Stimulated activated memory B cell treated with anti-CD40 and anti-IgM and Interleukin-4, amounts not matched to agents 10 μg/mL and 1 μg/mL and 100 μg/mL, for 72 hours (primary cell): ENCODE measurements around the gene SLC25A39.
"Not testable (repeated sequence)": the region's sequence is repeated elsewhere in the genome, so short reads cannot be mapped to it uniquely, and the experiment has no call there.

Source experiments
- ATAC-seq: fragments of 150-1000 bp; cut with Tn5 transposase; 2 replicates; pipeline ENCODE4 v1.10.0; 2021
- H3K27ac Mint-ChIP-seq: one replicate; pipeline ENCODE4 v1.8.0; 2022; ENCODE audit warnings: mild to moderate bottlenecking, mixed read lengths
- H3K27me3 Mint-ChIP-seq: one replicate; pipeline ENCODE4 v1.8.0; 2022; ENCODE audit warnings: mixed read lengths
- H3K36me3 Mint-ChIP-seq: one replicate; pipeline ENCODE4 v1.8.0; 2022; ENCODE audit warnings: mixed read lengths
- H3K4me1 Mint-ChIP-seq: one replicate; pipeline ENCODE4 v1.8.0; 2022; ENCODE audit warnings: mixed read lengths
- H3K4me3 Mint-ChIP-seq: one replicate; pipeline ENCODE4 v1.8.0; 2022; ENCODE audit warnings: mild to moderate bottlenecking, moderate library complexity, mixed read lengths
- H3K9me3 Mint-ChIP-seq: one replicate; pipeline ENCODE4 v1.8.0; 2022; ENCODE audit warnings: mixed read lengths

Gene SLC25A39

DNA sequence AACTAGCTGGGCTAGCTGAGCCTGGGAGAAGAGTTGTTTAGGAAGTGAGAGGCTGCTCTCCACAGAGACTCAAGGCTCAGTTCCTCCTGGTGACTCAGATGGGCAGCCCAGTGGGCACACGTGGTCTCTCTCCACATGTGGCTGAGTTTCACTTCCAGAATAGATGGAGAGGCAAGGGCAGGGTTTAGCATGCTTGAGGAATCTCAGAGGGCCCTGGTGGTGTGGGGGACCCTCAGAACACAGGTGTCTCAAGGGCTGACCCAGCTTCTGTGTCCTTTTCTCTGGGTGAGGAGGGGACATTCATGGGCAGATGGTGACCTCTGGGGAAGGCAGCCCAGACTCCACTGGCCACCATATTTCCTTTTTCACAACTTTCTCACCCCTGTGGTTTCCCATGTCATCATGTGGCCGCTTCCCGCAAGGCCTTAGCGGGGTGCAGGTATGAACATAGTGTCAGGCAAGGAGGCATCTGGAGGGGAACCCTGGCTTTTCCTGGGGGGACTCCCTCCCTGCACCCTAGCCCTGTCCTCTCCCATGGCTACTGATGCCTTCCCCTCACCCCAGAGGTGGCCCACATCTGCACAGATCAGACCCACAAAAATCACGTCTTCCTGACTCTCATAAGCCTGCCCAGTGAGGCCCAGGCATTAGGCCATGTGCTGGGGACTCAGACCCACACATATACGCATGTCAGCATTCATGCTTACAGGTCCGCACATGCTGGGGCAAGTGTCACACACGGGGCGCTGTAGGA, 23.8 kb upstream of the SLC25A39 start:
- Mint-ChIP-seq H3K4me1 (peaks cover 84% of the 10 kb centered on the region), H3K9me3 (no peaks in the 10 kb centered on the region), H3K4me3 (peak overlapping the region; percentile 29), H3K27ac (peak overlapping the region; percentile 97), H3K27me3 (no peaks in the 10 kb centered on the region), H3K36me3 (peaks cover 46% of the 10 kb centered on the region)
- peak; percentile 88 for ATAC-seq

DNA sequence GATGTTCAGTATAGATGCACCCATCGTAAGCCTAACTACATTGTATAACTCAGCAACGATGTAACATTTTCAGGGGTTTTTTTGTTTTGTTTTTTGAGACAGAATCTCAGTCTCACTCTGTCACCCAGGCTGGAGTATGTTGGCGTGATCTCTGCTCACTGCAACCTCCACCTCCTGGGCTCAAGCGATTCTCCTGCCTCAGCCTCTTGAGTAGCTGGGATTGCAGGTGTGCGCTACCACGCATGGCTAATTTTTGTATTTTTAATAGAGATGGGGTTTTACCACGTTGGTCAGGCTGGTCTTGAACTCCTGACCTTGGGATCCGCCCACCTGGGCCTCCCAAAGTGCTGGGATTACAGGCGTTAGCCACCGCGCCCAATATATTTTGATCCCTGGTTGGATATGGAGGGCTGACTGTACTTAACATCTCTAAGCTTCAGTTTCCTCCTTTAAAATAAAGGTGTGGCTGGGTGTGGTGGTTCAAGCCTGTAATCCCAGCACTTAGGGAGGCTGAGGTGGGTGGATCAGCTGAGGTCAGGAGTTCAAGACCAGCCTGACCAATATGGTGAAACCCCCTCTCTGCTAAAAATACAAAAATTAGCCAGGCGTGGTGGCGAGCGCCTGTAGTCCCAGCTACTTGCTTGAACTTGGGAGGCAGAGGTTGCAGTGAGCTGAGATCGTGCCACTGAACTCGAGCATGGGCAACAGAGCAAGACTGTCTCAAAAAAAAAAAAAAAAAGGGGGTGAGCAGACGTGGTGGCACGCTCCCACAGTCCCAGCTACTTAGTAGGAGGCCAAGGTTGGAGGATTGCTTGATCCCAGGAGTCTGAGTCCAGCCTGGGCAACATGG, 22.8 kb upstream of the SLC25A39 start:
- Mint-ChIP-seq H3K27ac (peak overlapping the region; percentile 97), H3K4me1 (peaks cover 75% of the 10 kb centered on the region), H3K4me3 (peak overlapping the region; percentile 95), H3K36me3 (peaks cover 38% of the 10 kb centered on the region)
- ATAC-seq: peak; percentile 46
- not testable (repeated sequence) for H3K27me3 Mint-ChIP-seq, H3K9me3 Mint-ChIP-seq

DNA sequence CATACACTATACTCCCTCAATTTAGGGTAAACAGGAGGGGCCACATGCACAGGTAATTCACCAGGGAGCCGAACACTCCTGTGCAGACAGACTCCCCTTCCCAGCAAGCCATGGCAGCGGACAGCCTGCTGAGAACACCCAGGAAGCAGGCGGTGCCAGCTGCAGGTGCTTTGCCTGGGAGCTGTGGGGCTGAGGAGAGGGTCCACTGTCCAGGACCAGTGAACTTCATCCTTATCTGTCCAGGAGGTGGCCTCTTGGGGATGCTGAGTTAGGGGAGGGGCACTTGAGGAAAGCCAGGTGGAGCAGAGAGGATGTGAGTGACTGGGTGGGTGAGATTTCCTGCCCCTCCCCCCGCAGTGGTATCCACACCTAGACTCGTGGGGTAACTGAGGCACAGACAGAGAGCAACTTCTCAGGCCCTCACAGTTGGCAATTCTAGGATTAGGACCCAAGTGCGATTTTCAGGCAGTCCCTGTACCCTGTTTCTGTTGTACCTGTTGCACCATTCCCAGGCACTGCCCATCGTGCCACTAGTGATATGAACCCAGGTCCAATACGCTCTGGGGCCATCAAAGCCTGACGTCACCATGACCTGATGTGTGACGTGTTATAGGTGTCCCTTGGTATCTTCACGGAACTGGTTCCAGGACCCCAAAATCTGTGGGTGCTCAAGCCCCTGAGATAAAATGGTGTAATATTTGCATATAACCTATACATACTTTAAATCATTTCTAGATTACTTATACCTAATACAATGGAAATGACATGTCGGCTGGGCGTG, 21.6 kb upstream of the SLC25A39 start:
- no peaks in the 10 kb centered on the region for H3K9me3 Mint-ChIP-seq
- H3K36me3 Mint-ChIP-seq: peaks cover 27% of the 10 kb centered on the region
- ATAC-seq: no peak
- H3K27me3 Mint-ChIP-seq: no peaks in the 10 kb centered on the region
- peak overlapping the region; percentile 95 for H3K4me3 Mint-ChIP-seq
- peaks cover 64% of the 10 kb centered on the region for H3K4me1 Mint-ChIP-seq
- peak overlapping the region; percentile 97 for H3K27ac Mint-ChIP-seq

DNA sequence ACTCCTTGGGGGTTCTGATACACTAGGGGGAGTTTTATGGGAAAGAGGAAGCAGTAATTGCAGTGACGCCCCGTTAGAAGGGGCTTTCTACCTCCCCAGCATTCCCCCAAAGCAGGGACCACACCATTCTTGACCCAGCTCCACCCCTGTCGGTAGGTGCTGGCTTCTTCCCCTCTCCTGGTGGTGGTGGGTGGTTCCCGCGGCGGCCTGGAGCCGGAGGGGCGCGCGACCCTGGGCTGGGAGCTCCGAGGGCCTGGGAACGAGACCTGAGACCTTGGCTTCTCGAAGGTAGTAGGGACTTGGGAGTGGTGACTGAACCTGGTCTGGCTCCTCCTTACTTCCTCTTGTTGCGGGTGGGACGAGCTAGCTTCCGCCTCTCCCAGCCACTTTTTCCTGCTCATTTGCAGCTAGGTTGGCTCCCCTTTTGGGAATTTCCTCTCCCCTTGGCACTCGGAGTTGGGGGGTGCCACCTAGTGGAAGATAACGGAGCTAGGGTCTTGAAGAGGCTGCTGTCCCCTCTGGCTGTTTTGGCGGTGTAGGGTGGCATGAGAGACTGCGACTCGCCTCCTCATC, 20.9 kb upstream of the SLC25A39 start:
- Mint-ChIP-seq H3K36me3 (peaks cover 21% of the 10 kb centered on the region), H3K27ac (peak overlapping the region; percentile 97), H3K4me1 (peaks cover 60% of the 10 kb centered on the region), H3K4me3 (peak overlapping the region; percentile 95), H3K27me3 (no peaks in the 10 kb centered on the region), H3K9me3 (no peaks in the 10 kb centered on the region)
- ATAC-seq: peak; percentile 21

DNA sequence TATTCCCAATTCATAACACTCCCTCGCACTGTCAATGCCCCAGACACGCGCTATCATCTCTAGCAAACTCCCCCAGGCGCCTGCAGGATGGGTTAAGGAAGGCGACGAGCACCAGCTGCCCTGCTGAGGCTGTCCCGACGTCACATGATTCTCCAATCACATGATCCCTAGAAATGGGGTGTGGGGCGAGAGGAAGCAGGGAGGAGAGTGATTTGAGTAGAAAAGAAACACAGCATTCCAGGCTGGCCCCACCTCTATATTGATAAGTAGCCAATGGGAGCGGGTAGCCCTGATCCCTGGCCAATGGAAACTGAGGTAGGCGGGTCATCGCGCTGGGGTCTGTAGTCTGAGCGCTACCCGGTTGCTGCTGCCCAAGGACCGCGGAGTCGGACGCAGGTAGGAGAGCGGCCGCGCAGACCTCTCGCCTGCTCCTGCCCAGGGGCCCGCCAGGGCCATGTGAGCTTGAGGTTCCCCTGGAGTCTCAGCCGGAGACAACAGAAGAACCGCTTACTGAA, 20.4 kb upstream of the SLC25A39 start, which contains the start of gene GRN:
Gene GRN, plus strand, starts transcription at position 364 of the 515 bp plus-strand sequence. CDS start 3,863 bp downstream, outside the sequence.
- ATAC-seq: peak; percentile 83
- Mint-ChIP-seq H3K9me3 (no peaks in the 10 kb centered on the region), H3K27ac (peak within 1 kb of the TSS; percentile 97), H3K36me3 (peaks cover 17% of the 10 kb centered on the region), H3K4me3 (peak within 1 kb of the TSS; percentile 95), H3K4me1 (peaks cover 55% of the 10 kb centered on the region), H3K27me3 (no peaks in the 10 kb centered on the region)

DNA sequence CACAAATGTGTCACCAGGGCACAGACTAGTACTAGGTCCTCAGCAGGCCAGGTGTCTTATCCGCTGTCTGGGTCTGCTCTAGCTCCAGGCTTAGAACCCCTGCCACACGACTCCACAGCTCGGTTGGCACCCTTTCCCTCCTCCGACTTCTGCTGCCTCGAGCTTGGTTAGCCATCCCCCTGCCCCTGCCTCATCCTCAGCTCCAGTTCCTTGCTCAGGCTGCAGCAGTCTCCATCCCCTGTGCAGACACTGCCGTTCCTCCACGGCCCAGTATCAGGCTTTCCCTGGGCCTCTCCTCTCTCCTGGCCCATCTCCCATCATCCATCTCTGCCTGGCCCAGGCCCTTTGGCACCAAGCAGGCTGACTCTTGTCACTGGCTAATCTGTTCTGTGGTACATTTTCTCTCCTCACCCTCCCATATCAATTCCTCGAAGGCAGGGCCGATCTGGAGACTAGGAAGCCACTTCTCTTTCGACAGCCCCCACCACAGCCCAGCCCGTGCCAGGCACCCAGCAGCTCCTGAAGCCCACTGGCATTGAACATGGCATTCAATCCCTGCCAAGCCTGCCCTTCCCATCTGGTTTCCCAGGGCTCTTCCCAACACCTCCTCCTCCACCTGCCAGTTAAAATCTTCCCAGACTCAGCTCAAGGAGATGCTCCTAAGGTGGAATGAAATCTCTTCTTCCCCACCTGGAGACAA, 19.0 kb upstream of the SLC25A39 start:
- no peaks in the 10 kb centered on the region for H3K27me3 Mint-ChIP-seq
- no peaks in the 10 kb centered on the region for H3K9me3 Mint-ChIP-seq
- H3K27ac Mint-ChIP-seq: peak overlapping the region; percentile 97
- ATAC-seq: no peak
- peaks cover 43% of the 10 kb centered on the region for H3K4me1 Mint-ChIP-seq
- H3K4me3 Mint-ChIP-seq: no peak overlapping the region
- H3K36me3 Mint-ChIP-seq: peaks cover 10% of the 10 kb centered on the region

DNA sequence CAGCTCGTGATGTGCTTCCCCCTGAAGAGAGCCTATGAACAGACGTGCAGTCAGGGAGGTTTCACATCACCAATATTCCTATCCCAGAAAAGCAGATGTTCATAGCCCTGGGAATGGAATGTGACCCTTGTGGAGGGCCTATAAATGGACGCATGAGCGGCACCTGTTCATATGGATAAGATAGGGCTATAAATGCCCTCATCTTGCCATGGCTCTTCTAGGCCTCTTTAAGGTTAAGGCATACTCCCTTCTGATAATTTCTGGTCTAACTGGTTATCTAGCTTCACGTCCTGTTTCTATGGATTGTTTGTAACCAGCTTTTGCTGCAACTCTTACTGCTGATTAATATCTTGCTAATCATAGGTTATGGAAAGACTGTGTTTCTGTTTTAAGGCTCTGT, 15.9 kb upstream of the SLC25A39 start:
- peaks cover 17% of the 10 kb centered on the region for H3K4me1 Mint-ChIP-seq
- H3K4me3 Mint-ChIP-seq, ATAC-seq, H3K9me3 Mint-ChIP-seq, H3K27me3 Mint-ChIP-seq, H3K36me3 Mint-ChIP-seq, H3K27ac Mint-ChIP-seq: not testable (repeated sequence)

DNA sequence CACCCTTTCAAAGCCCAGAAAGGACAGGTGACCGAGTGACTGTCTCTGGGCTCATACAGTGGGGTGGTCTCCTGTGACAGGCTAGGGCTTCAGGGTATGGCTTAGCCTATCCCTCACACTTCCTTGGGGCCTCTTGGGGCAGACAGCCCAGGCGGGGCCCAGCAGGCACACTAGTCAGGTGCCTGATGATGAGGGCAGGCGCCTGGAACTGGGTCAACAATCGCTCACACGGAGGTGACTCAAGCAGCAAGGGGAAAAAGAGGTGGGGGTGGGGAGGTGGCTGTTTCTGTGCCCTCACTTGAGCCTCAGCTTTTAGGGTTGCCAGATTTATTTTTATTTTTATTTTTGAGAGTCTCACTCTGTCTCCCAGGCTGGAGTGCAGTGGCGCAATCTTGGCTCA, 14.1 kb upstream of the SLC25A39 start:
- Mint-ChIP-seq H3K4me1 (peaks cover 22% of the 10 kb centered on the region), H3K27me3 (no peaks in the 10 kb centered on the region), H3K9me3 (no peaks in the 10 kb centered on the region), H3K4me3 (no peak overlapping the region), H3K36me3 (no peaks in the 10 kb centered on the region), H3K27ac (peak overlapping the region; percentile 68)
- no peak for ATAC-seq

DNA sequence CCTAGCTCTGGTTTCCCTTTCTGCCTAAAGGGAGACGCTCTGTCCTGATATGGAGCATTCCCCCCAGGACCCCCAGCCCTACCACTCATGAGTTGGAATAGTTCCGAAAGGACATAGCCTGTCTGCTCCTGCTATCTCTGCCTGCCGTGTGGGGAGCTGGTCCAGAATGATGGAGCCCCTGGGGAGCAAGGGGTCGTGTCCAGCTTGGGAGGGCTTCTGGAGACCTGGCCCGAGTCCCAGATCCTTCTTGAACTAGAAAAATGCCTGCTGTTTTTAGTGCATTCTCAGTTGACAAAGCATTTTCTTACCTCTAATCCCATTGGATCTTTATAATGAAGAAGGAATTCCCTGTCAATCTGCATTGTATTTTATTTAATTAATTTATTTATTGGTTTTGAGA, 11.3 kb upstream of the SLC25A39 start:
- H3K27me3 Mint-ChIP-seq: no peaks in the 10 kb centered on the region
- peaks cover 30% of the 10 kb centered on the region for H3K4me1 Mint-ChIP-seq
- no peak overlapping the region for H3K4me3 Mint-ChIP-seq
- H3K27ac Mint-ChIP-seq: no peak overlapping the region
- no peaks in the 10 kb centered on the region for H3K9me3 Mint-ChIP-seq
- ATAC-seq: no peak
- H3K36me3 Mint-ChIP-seq: no peaks in the 10 kb centered on the region

DNA sequence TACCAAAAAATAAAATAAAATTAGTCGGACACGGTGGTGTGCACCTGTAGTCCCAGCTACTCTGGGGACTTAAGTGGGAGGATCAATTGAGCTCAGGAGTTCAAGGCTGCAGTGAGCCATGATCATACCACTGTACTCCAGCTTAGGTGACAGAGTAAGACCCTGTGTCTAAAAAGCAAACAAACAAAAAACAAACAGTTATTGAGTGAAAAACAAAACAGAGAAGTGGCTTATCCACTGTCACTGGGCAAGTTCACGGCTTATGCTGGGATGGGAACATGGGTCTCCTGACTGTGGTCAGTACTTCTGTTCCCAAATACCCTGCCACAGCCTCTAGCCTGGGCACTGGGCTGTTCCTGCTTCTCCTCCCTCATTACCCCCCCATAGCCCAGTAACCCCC, 10.9 kb upstream of the SLC25A39 start:
- no peaks in the 10 kb centered on the region for H3K9me3 Mint-ChIP-seq
- H3K4me1 Mint-ChIP-seq: peaks cover 30% of the 10 kb centered on the region
- no peaks in the 10 kb centered on the region for H3K36me3 Mint-ChIP-seq
- no peak overlapping the region for H3K4me3 Mint-ChIP-seq
- no peaks in the 10 kb centered on the region for H3K27me3 Mint-ChIP-seq
- no peak for ATAC-seq
- no peak overlapping the region for H3K27ac Mint-ChIP-seq

DNA sequence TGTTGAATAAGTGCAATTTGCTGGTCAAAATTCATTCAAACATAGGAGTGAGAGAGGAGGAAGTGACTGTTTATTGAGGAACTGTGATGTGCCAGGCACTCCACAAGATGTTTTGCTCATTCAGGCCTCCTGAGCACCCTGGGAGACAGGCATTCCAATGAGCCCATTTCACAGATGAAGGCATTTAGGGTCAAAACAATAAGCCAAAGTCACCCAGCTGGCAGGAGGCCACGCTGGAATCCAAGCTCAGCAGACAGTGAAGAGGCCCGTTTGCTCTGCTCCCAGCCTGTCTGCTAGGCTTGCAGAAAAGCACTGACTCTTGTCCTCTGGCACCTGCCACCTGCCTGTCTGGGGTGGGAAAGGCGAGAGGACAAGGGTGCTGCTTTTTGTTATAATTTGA, 10.1 kb upstream of the SLC25A39 start:
- Mint-ChIP-seq H3K27ac (peak overlapping the region; percentile 40), H3K36me3 (no peaks in the 10 kb centered on the region), H3K4me3 (no peak overlapping the region), H3K9me3 (no peaks in the 10 kb centered on the region), H3K4me1 (peaks cover 30% of the 10 kb centered on the region), H3K27me3 (no peaks in the 10 kb centered on the region)
- ATAC-seq: no peak

DNA sequence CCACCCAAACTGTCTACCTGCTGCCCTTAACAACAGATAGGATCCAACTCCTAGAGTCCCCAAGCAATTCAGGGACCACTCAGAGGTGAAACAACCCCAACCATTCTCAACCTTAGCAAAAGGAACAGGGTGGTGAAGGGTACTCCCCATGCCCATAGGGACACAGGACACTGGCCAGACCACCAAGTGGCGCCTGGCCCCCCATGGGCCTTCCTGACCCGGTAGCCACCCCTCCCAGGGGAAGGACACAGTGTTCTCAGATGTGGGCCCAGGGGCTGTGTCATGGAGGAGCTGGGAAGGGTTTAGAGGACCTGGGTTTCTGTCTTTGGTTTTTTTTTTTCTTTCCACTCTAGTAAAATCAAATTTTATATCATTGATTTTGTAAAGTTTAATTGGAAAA, 9.7 kb upstream of the SLC25A39 start:
- no peak overlapping the region for H3K4me3 Mint-ChIP-seq
- H3K27ac Mint-ChIP-seq: peak overlapping the region; percentile 40
- H3K27me3 Mint-ChIP-seq: no peaks in the 10 kb centered on the region
- ATAC-seq: no peak
- no peaks in the 10 kb centered on the region for H3K9me3 Mint-ChIP-seq
- peaks cover 30% of the 10 kb centered on the region for H3K4me1 Mint-ChIP-seq
- H3K36me3 Mint-ChIP-seq: no peaks in the 10 kb centered on the region

DNA sequence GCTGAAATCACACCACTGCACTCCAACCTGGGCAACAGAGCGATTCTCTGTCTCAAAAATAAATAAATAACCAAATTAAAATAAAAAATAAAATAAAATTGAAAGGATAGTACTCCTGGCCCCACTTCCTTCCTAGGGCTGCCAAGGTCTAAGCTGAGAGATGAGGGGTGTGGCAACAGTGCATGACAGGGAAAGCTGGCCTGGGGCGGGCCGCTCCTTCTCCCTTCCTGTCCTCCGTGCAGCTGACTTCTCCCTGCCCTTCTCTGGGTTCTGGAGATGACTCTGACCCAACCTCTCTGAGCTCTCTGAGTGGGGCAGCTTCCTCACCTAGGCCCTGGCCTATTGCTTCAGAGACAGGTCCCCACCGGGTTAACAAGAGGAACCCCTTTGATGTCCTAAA, 8.7 kb upstream of the SLC25A39 start:
- no peak for ATAC-seq
- H3K4me3 Mint-ChIP-seq: no peak overlapping the region
- H3K27ac Mint-ChIP-seq: no peak overlapping the region
- H3K9me3 Mint-ChIP-seq: no peaks in the 10 kb centered on the region
- H3K4me1 Mint-ChIP-seq: peaks cover 26% of the 10 kb centered on the region
- no peaks in the 10 kb centered on the region for H3K27me3 Mint-ChIP-seq
- H3K36me3 Mint-ChIP-seq: no peaks in the 10 kb centered on the region

DNA sequence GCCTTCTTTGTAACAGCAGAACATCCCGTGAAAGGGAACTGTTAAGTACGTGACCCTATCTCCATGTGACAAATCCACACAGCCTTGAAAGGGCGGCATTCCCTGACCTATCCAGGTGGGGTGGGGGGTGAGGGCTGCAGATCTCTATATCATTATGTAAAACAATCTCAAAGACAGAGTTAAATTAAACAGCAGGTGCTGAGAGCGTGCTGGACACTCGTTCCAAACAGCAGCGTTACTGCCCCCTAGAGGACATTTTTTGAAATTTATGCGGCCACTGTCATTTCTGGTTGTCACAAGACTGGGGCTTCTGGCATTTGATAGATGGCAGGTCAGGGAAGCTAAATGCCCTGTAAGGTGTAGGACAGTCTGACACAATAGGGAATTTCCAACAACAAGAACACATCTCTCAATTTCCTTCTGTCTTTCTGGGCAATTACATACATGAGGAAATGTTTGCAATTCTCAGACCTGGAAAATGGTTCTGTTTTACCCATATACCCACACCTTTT, 6.7 kb upstream of the SLC25A39 start:
- ATAC-seq: peak; percentile 42
- H3K9me3 Mint-ChIP-seq: no peaks in the 10 kb centered on the region
- H3K4me1 Mint-ChIP-seq: peaks cover 30% of the 10 kb centered on the region
- no peaks in the 10 kb centered on the region for H3K36me3 Mint-ChIP-seq
- no peaks in the 10 kb centered on the region for H3K27me3 Mint-ChIP-seq
- H3K4me3 Mint-ChIP-seq: no peak overlapping the region
- peak overlapping the region; percentile 30 for H3K27ac Mint-ChIP-seq
